ENCODE data around the gene MRPL46.
"Not testable (repeated sequence)": the region's sequence is repeated elsewhere in the genome, so short reads cannot be mapped to it uniquely, and the experiment has no call there.

The MRPL46 gene

DNA sequence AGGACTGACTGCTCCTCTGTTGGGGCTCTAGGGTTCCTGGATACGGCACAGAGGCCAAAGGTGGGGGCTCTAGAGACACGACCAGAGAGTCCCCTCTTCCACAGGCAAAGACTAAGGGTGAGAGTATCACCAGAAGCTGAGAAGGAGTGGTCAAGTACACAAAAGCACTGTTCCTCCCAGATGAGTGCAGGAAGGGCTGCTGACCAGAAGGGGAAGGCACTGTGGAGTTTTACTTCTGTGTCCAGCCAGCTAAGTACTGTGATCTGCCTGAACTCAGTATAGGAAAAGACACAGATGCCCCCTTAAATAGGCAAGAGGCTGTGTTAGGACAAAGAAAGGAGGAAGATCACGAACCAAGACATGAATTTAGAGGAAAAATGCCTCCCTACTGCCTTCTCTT lies 12.0 kb upstream of the MRPL46 start:
- DNase-seq (ENCODE audit: low read depth, low spot score) = no peak

- DNase-seq (ENCODE audit: low read depth, low spot score) = no peak
These were observed 10.7 kb upstream of the MRPL46 start for GRCh38 chr15:88477904-88478303.

DNA sequence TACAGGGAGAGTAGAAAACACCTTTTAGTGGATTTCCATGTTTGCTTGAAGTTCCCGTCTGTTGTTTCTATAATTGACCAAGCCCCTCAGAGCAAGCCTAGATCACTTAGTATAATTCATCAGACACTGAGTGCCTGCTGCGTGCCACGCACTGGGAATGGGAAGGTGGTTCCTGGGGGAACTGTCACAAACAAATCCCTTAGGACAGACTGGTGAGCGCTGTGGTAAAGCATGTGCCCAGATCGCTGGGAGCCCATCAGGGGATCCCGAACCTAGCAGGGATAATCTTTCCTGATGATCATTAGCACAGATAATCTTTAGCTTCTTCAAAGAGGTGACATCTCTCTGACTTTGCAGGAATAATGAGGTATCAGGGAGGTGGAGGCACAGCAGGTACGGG lies 9.9 kb upstream of the MRPL46 start:
- DNase-seq (ENCODE audit: low read depth, low spot score) = no peak

DNA sequence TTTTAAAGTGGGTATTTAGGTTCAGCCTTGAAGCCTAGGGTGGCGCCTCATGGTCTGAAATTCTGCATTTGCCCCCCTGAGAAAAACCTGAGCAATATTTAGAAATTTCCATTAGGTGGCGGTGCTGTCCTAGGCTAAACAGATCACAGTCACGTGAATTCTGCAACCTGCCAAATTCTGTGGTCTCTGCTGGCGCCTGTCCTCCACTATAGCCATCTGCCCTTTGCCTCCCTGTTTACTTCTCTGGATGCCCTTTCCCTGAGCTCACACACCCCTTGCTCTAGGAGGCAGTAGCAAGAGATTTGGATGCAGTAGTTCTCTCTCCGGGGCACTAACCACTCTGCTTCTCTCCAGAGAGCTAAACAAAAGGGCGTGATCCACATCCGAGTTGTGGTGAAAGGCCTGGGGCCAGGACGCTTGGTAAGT lies 9.5 kb upstream of the MRPL46 start:
- peak; percentile 81 for DNase-seq (ENCODE audit: low read depth, low spot score)

- not testable (repeated sequence) for DNase-seq (ENCODE audit: low read depth, low spot score)
These were observed 6.6 kb upstream of the MRPL46 start for GRCh38 chr15:88473661-88474293.

- DNase-seq (ENCODE audit: low read depth, low spot score) = no peak
These were observed 5.0 kb upstream of the MRPL46 start for GRCh38 chr15:88472225-88472624.

GRCh38 chr15:88470625-88471372 lies 3.6 kb upstream of the MRPL46 start:
- no peak for DNase-seq (ENCODE audit: low read depth, low spot score)

GRCh38 chr15:88469321-88469720 lies 2.1 kb upstream of the MRPL46 start:
- DNase-seq (ENCODE audit: low read depth, low spot score) = no peak

DNA sequence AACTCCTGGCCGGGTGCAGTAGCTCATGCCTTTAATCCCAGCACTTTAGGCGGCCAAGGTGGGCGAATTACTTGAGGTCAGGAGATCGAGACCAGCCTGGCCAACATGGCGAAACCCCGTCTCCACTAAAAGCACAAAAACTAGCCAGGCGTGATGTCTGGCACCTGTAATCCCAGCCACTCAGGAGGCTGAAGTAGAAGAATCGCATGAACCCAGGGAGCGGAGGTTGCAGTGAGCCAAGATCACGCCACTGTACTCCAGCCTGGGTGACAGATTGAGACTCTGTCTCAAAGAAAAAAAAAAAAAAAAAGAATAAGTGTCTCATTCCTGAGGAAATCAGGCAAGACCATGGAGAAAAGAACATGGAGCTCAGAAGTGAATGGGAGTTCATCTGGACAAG lies 1.5 kb upstream of the MRPL46 start:
- not testable (repeated sequence) for DNase-seq (ENCODE audit: low read depth, low spot score)

- DNase-seq (ENCODE audit: low read depth, low spot score) = peak; percentile 28
These were observed 844 bp upstream of the MRPL46 start for GRCh38 chr15:88467935-88468528.

DNA sequence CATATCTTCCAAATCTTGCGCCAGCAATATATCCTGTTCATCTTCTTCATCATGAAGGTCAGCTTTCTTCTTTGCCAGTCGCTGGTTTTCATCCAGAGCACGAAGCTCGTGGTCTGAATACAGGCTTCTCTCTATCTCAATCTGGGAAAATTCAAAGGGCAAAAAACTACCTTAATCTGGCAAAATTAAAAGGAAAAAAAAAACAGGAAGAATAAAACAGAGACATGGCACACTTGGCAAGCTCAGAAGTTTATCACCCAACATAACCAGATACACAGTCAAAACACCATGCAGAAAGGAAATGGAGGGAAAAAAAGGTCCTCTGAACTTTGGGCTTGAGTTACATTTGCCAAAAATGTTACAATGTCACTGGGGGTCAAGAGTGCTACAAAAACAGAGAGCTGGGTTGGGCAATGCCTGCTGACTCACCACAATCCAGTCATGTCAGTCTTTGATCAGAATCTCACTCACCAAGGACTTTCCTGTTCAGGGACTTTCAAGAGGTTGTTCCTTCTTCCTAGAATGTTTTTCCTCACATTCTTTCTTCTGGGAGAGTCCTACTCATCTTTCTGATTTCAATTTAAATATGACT lies 1.5 kb downstream of the MRPL46 start:
- DNase-seq (ENCODE audit: low read depth, low spot score) = no peak

DNA sequence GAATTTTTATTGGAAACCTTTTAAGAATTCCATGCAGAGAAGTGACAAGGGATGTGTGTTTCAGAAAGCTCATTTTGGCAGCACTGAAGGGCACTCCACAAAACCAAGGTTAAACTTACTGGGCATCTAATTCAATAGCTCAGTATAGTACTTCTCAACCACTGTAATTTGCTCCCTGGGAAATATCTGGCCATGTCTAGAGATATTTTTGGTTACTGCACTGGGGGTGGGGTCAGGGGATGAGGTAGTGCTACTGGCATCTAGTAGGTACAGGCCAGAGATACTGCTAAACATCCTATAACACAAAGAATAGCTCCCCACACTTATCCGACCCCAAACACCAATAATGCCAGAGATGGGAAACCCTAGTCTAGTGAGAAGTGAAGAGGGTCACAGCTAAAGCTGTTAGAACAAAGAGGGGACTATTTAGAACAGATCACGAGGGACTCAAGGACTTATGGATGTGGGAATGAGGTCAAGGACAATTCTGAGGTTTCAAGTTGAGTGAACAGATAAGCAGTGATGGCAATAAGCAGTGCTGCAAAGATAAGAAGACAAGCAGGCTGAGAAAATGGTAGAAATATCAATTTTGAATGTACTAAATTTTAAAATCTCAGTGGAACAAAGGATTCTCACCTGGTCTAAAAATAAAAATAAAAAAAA lies 3.2 kb downstream of the MRPL46 start:
- no peak for DNase-seq (ENCODE audit: low read depth, low spot score)

DNA sequence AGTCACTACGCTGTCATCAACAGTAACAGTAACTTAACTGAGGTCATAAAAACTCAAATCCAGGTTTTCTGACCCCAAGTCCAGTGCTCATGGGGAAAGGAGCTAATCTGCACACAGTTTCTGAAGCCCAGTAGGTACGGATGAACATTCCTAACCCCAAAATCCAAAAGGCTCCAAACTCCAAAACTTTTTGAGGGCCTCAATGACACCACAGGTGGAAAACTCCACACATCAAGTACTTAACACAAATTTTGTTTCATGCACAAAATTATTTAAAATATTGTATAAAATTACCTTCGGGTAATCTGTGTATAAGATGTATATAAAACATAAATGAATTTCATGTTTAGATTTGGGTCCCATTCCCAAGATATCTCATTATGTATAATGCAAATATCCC lies 10.5 kb downstream of the MRPL46 start:
- no peak for DNase-seq (ENCODE audit: low read depth, low spot score)

- peak; percentile 90 for DNase-seq (ENCODE audit: low read depth, low spot score)
These were observed 12.0 kb downstream of the MRPL46 start for GRCh38 chr15:88454867-88455810.

- DNase-seq (ENCODE audit: low read depth, low spot score) = no peak
These were observed 13.0 kb downstream of the MRPL46 start for GRCh38 chr15:88454236-88454635.

DNA sequence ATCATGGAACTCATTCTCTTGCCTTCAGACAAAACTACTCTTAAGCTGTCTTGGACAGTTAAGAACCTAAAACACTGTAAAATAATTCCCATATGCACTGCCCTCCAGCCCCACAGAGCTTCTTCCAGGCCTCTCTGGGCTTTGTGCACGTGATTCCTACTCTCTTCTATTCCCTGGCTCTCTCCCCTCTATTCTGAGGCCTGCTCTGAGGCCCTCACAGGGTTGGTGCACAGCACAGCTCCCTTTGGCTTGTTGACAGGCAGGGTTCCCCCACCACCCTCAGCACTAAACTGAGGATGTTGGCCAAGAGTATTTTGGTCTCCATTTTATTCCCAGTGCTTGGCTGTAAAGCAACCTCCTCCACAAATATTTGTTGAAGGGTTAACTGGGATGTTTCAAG lies 13.5 kb downstream of the MRPL46 start:
- no peak for DNase-seq (ENCODE audit: low read depth, low spot score)

GRCh38 chr15:88450125-88450798 lies 16.9 kb downstream of the MRPL46 start:
- DNase-seq (ENCODE audit: low read depth, low spot score) = peak; percentile 90

- no peak for DNase-seq (ENCODE audit: low read depth, low spot score)
These were observed 17.6 kb downstream of the MRPL46 start for GRCh38 chr15:88449581-88449980.

- no peak for DNase-seq (ENCODE audit: low read depth, low spot score)
These were observed 18.2 kb downstream of the MRPL46 start for GRCh38 chr15:88448991-88449461.

GRCh38 chr15:88447741-88448140 lies 19.4 kb downstream of the MRPL46 start:
- no peak for DNase-seq (ENCODE audit: low read depth, low spot score)
